T-helper 1 cell treated with Interleukin-12 subunit alpha and Interleukin-12 subunit beta and Interleukin-4 antibody, amounts not matched to agents 30 ng/mL and 1 ng/mL, for 36 hours (primary cell): ENCODE results near the gene DSCAML1. TPM values are rescaled to one million over a fixed set of nuclear protein-coding genes. Genes with fewer than 3 reads are reported as not detected.

ENCODE experiments used
- intact Hi-C: fragments of 100-400 bp; cut with micrococcal nuclease; formaldehyde crosslinking; loops from one replicate; pipeline ENCODE4 v1.15.1; 2024
- total RNA-seq: library from RNA; stranded (reverse); gene quantifications from 2 replicates; pipeline ENCODE4 v1.2.3, GENCODE V29; 2022

DSCAML1 gene
- total RNA-seq, 1 donor from 2014 or later = 0.27 TPM

DNA sequence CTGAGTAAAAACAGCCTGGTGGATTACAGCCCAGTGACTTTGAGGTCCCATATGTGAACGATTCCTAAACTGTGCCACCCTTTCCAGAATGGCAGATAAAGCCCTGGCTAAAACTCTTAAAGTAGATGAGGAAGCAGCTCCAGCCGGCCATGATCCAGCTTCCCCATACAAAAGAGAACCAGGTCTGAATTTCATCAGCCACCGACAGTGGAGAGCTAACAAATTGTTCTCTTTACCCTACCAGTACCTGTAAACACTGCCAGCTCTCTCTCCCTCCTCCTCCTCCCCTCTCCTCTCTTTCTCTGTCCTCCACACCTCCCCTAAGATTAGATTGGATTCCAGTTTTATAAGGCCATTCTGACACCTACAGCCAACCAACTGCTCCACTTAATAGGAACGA lies 176.9 kb downstream of the DSCAML1 start:
- intact Hi-C loops = no loop called here

DNA sequence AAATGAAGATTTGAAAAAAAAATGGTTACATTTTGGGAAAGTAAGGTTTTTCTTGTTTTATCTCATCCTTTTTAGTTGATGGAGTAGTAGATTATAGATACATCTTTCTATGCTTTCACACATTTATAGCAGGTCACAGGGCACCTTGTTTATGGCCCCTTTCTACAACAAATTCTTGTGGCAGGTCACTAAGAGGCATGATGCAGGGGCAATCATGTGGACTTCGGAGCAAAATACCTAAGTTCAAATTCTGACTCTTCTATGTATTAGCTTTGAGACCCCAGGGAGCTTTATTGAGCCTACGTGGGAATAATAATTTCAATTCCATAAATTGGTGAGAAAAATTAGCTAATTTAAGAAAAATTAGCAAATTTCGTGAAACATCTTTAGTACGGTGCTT lies 177.4 kb downstream of the DSCAML1 start:
- intact Hi-C loops = no loop called here

DNA sequence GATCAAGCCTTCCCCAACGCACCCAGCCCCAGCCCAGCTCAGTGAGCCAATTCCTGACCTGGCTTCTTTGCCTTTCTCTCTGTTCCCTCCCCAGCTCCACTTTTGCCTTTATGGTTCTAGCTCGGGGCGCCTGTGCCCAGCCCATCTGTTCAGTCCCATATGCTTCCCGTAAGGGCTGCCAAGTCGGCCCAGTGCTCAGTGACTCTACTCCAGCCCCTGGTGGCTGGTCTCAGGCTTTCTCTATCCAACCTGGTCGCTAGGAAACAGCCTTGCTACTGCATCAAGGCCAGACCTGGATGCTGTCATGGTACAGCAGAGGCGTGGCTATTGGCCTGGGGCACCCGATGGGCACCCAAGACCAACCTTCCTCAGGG lies 178.0 kb downstream of the DSCAML1 start:
- intact Hi-C loops = no loop called here

DNA sequence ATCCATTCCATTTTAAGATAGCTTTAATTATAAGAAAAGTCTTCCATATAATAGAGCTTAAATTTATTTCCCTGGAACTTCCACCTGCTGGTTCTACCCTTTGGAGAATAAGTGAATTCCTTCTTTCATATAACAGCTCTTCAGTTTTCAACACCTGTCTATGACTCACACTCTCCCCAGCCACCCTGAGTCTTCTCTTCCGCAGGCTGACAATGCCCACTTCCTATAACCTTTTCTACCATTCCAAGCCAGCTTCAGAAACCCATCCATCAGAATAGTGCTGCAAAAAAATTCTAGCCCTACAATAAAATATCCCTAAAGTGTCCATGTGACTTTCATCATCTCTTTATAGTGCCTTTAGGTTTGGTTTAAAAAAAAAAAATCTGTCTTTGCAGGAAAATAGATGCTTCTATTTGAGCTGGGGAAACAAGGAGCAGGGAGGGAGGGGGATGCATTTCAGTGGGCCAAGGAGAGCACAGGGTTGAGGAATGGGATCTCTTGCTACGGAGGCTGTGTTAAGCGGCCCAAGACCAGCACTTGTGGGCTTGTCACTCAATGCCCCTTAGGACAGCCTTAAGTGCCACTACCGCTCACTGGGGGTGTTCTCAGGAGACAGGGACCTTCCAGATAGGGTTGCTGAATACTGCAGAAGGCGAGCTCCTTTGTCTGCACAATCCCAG lies 178.6 kb downstream of the DSCAML1 start:
- intact Hi-C loops = no loop called here

DNA sequence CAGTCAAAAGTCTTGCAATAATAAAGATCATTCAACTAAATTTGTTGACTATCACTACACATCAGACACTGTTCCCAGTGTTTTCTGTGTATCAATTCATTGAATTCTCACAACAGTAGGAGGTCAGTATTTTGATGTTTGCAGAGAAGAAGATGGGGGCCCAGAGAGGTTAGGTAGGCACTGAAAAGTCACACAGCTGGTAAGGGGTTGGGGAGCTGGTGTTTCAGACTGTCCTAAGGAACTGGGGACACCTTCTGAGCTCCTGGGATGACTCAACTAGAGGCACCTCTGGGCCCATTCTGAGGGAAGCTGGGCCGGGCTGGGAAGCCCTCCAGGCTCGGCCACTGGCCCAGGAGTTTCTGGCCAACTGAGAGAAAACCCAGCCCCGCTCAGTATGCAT lies 180.0 kb downstream of the DSCAML1 start:
- intact Hi-C loops = no loop called here

DNA sequence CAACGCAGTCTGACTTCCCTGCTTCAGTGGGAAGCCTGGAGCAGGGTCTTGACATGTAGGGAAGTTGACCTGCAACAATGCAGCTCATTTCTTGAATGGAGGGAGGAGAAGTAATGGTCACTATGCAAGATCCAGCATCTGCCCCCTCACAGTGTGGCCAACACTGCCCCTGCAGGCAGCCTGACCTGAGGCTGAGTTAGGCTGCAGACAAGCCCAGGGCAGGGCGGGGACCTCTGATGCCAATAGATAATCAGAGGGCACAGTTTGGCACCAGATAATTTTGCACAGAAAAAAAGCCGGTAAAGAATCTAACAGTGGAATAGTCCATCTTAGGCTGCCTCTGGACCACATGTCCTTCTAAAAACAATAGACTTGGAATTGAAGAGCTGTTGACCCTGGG lies 182.3 kb downstream of the DSCAML1 start:
- intact Hi-C loops = no loop called here

DNA sequence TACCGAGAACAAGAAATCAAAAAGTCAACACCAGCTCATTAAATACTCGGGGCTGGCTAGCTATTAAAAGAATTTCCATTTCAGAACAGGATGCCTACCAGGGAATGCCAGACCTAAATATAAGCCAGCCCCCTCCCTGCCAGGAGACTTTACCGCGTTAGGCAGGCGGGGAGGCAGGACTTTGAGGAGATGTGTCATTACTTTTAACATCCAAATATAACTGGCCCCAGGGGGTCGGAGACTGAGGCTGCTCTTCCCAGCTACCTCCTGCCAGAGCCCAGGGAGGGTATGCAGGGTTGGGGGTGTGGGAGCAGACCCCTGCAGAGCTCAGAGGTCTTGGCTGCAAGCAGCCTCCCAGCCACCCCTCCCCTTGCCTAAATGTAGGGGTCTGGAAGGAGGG lies 183.5 kb downstream of the DSCAML1 start:
- intact Hi-C loops = no loop called here

DNA sequence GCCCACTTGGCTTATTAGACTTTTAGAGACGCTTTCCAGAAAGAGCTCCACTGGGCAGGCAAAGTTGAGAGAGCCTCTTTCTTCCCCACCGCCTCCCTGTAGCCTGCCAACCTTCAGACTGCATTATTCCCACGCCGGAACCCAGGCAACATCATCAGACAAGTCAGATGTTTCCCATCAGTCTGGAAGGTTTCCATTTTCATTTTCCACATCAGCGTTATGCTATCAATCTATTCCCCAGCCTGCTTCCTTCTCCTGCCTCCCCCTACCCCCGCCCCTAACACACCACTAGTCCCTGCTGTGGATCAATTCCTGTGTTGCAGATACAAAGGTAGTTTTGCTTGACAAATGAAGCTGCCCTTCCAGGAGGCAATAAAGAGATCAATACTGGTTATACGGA lies 184.8 kb downstream of the DSCAML1 start:
- intact Hi-C loops = no loop called here

DNA sequence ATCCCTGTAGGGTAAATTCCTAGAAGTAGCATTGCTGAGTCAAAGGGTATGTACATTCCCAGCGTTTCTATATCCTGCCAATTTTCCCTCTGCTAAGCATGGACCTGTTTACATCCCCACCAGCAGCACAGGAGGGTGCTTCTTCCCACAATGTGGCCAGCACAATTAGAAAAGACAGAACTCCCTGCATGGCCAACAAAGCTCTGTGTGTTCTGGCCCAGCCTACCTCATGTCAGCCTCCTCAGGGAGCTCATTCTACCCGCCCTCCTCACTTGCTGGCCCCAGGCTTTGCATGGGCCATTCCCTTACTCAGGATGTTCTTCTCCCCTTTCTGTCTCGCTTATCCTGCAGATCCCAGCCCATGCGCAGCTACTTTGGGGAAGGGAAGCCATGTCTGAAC lies 186.1 kb downstream of the DSCAML1 start:
- intact Hi-C loops = loop anchor here (1.0 kb wide), 1 partner anchor 14 kb away; no protein-coding TSS in a partner anchor

DNA sequence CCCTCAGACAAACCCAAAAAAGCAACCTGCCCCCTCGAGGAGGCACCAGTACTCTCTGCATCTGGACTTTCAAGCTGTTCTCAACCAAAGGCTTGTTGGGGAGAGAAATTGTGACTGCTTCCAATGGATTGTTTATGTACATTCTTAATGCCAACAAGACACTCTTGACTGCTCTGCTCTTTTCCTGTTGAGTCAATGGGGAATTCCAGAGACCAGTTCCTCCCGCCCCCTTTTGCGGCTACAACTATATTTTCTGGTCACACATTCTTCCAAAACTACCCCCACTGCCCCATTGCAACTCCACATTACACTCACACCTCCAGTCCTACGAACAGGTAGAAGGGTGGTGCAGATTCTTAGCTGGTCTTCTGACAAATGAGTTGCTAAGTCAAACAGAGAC lies 187.0 kb downstream of the DSCAML1 start:
- intact Hi-C loops = loop anchor here (1.0 kb wide), 1 partner anchor 13 kb away; no protein-coding TSS in a partner anchor

DNA sequence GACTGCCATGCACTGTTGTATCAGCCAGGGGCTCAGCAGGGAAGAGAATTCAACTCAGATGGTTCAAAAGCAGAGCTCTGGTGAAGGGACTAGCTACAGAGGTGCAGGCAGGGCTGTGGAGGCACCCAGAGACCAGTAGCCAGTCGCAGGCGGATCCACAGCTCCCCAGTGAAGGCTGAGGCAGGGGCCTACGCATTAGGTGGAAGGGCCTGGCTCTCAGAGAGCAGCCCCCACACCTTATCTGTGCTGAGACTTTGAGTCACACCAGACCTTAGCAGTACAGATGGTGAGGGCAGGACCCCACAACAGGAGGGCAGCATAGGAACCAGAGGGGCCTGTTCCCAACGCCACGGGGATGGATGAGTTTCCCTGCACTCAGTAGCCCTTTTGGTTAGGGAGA lies 189.6 kb downstream of the DSCAML1 start:
- intact Hi-C loops = no loop called here

DNA sequence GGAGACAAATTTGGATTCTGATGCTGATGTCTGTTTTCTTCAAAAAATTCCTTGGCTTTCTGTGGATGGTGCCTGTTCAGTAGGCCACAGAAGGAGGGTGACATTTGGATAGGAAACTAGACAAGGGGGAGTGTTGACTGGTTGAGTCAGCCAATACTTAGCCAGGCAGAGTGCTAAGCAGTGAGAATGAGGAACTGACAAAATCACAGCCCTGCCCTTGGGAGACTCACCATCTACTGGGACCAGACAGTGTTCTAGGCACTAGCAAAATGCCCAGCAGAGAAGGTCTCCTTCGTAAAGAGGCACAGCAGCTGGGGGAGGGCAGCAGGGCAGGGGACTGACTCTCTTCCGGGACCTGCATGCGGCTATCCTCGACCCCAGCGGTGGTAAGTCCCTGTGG lies 190.2 kb downstream of the DSCAML1 start:
- intact Hi-C loops = no loop called here

DNA sequence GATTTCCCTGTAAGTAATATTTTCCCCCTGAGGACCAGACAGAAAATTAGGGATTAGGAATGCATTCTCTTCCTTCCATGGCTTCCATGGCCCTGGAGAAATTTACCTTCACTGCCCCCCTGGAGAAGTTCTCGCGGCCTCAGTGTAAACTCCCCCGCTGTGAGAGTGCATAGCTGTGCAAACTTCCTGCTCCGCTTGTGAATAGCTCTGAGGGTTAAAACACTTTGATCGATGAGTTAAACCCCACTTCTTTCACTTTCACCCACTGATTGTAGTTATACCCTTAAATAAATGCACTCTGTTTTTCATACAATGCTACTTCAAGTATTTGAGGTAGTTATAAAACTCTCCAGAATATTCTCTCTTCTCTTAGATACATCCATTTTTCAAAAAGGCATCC lies 190.8 kb downstream of the DSCAML1 start:
- intact Hi-C loops = no loop called here

DNA sequence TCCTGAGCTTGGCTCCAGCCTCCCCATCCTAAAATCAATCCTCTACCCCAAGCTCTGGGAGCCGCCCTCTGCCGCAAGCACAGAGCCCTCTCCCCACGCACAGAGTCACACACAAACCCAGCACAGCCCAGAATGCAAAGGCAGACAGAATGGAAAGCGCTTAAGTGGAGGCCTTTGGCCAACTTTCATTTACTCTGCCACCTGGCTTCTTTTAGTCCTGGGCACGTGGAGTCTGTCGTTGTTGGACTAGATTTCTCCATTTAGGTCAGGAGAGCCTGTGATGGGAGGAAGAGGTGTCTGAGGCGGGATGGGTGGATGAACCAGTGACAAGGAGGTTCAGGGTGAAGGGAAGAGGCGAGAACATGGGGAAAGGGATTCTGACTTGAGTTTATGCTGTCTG lies 191.7 kb downstream of the DSCAML1 start:
- intact Hi-C loops = no loop called here

DNA sequence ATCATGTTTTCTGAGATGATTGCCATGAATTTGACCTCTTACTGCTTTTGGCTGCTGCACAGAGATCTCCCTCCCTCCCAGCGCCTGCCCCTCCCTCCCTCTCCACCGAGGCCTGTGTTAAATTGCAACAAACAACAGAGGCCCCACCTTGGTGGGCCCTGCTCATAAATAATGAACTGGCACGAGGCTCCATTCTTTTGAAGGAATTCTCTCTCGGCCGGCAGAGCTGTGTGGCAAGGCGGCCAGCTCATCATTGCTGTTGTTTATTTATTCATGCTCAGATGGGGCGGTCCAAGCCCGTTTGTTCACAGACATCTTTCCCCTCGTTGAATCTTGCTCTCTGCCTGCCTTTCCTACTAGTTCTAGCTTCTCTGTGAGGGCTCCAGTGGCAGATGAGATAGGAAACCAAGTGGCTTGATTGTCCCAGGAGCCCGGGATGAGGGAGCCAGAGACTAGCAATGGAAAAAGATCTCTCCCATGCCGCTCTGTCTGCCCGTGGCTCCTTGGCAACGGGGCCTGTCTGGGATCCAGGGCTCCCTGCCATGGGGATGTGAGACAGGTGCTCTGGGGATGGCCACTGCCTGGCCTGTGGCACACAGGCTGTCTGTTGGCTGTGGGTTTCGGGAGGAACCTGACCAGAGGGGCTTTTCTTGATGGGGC lies 192.6 kb downstream of the DSCAML1 start:
- intact Hi-C loops = no loop called here

DNA sequence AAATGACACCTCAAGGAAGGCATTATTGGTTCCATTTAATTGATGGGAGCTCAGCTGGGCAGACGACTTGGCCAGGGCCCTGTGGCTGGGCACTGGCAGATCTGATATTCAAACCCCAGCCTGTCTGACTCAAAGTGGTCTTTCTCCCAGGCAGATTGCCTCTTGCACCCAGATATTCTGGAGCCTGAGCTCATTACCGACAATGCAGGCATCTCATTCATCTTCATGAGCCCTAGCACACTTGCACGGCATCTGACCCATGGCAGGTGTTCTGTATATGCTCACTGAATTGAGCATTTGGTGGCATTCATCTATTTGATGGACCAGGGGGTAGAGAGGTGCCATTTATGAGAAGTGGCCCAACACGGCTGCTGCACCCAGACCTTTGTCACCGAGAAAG lies 193.1 kb downstream of the DSCAML1 start:
- intact Hi-C loops = no loop called here

DNA sequence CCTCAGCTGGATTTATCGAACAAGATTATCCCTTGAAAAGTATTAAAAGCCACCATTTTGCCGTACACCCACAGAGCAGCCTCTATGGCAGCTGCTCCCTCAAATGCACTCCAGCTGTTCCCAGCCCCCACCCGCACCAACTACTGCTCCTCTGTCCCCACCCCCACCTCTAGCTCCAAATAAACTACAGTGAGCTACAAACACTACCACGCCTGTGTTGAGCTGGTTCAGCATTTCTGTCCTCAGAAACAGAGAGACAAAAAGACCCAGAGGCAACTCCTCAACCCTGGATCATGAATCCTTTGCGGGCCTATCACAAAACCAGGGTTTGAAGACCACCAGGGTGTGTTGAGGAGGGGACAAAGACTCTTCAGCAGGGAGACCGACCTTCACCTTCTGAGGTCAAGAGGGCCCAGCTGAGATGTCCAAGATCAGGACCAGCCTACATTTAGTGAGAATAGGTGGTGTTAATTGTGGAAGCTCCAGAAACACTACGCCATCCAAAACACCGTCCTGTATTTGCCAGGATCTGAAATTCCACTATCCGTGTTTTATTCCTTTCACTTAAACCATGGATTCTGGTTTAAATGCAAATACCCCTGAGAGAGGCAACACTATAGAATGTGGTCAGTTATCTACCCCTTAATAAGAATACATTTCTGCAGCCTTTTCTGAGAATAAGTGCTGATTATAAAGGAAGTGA lies 195.9 kb downstream of the DSCAML1 start:
- intact Hi-C loops = no loop called here

DNA sequence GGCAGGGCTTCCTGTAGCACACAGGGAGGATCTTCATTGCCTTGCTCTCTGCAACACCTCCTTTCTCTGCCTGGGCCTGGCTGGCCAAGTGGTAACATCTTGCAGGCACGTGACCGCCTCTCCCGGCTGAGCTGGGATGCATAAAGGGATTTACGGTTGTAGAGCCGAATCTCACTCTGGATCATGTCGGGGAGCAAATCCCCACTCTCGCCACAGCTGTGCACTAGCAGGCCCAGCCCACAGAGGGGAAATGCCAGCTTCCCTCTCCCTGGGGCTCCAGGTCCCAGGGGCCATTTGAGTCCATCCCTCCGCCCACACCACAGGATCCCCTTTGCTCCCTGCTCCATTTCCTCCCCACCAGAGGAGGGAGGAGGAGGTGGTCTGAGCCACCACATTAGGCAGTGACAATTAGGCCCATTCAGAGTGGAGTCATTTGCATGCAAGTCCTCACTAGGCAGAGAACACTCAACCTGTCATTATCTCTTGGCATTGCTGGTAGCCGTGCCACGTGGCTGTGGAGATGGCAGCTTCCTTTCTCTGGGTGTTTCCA lies 196.7 kb downstream of the DSCAML1 start:
- intact Hi-C loops = no loop called here

DNA sequence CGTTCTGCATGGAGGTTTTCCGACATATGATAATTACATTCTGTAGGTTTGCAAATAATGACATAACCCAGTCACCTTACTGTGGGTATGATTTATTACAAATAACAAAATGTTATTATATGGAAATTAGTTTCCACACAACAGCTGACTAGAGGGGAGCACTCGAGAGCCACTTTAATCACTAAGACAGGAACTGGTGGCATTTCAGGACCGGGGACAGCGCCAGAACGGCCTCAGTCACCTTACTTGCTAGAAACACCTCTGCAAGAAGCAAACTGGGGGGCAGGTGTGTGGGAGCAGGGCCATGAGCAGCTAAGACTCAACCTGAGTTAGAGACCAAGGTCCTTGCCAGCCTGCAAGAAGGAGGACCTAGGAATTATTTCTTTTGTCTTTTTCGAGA lies 199.9 kb downstream of the DSCAML1 start:
- intact Hi-C loops = loop anchor here (1.0 kb wide), 1 partner anchor 13 kb away; no protein-coding TSS in a partner anchor

DNA sequence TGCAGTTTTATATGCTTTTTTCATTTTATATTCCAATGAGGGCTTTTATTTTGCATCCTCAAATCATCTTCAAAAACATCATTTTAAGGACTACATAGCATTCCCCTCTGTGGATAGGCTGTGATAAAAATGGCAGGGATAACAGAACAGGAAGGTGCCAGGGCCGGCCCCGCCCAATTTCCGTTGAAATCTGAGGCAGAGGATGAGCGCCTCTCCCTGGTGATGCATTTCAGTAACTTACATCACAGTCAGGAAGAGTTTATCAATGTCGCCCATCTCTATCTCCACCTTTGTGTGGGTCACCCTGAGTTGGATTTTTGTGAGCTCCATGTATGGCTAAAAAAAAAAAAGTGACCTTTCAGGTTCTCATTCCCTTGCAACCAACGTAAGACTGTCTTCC lies 201.6 kb downstream of the DSCAML1 start:
- intact Hi-C loops = no loop called here

DNA sequence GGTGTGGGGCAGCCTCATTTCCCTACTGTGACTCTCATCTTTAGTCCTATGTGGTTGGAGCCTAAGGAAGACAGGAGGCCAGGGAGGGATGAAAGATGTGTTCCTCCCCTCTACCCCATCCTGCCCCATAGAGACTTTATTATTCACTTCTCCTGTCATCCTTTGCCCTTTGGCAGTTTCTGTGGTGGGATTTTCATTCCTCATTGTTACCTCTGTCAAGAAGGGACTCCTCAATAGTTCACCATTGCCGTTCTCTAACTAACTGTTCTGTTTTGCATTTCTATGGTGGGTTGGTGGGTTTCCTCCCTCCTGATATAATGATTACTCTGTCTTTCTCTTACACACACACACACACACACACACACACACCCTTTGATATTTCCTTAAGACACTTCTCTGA lies 202.3 kb downstream of the DSCAML1 start:
- intact Hi-C loops = no loop called here

DNA sequence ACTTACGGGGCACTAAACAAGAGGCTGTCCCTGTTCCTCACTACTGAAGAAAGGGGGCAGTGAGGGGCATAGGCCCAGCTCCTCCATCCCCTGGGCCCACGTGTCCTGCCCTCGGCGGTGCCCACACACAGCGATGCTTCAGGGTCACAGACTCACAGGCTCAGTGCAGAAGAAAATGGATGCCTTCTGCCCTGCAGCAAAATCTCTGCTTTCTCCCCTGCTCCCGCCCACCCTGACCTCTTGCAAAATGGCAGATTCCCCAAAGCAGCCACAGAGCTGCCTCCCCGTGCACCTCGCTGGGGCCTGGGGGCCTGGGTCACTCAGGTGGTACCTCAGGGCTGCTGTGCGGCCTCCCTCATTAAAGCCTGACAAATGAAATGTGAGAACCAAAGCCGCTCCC lies 204.0 kb downstream of the DSCAML1 start:
- intact Hi-C loops = no loop called here
